ENCODE data around the gene AGGF1.
A peak's percentile ranks its signal among the peaks of the same experiment; 100 is the strongest.

Gene AGGF1

GRCh38 chr5:77031891-77032290, 1.7 kb downstream of the AGGF1 start:
- no peak overlapping the region for H3K9ac ChIP-seq (ENCODE audit: low read length)
- H3K27ac ChIP-seq (ENCODE audit: low read depth, low read length): no peak overlapping the region
- no peaks in the 10 kb centered on the region for H3K27me3 ChIP-seq (ENCODE audit: control insufficient read depth, insufficient read depth, low read length)
- H3K4me3 ChIP-seq (ENCODE audit: low read length): no peak overlapping the region
- H3K4me1 ChIP-seq (ENCODE audit: control insufficient read depth, insufficient read depth, low read length): peaks cover 3% of the 10 kb centered on the region
- peaks cover 5% of the 10 kb centered on the region for H3K36me3 ChIP-seq (ENCODE audit: control insufficient read depth, insufficient read depth, low read length)

GRCh38 chr5:77032635-77033034, 2.4 kb downstream of the AGGF1 start:
- no peak overlapping the region for H3K9ac ChIP-seq (ENCODE audit: low read length)
- H3K4me3 ChIP-seq (ENCODE audit: low read length): no peak overlapping the region
- no peak overlapping the region for H3K27ac ChIP-seq (ENCODE audit: low read depth, low read length)

GRCh38 chr5:77033338-77033737, 3.1 kb downstream of the AGGF1 start:
- no peak overlapping the region for H3K4me3 ChIP-seq (ENCODE audit: low read length)
- H3K27me3 ChIP-seq (ENCODE audit: control insufficient read depth, insufficient read depth, low read length): no peaks in the 10 kb centered on the region
- no peak overlapping the region for H3K9ac ChIP-seq (ENCODE audit: low read length)
- H3K27ac ChIP-seq (ENCODE audit: low read depth, low read length): no peak overlapping the region
- H3K4me1 ChIP-seq (ENCODE audit: control insufficient read depth, insufficient read depth, low read length): peaks cover 3% of the 10 kb centered on the region
- H3K36me3 ChIP-seq (ENCODE audit: control insufficient read depth, insufficient read depth, low read length): peaks cover 5% of the 10 kb centered on the region

More at GRCh38 chr5:77032635-77033034, 2.4 kb downstream of the AGGF1 start:
- Histone ChIP-seq H3K4me1 (ENCODE audit: control insufficient read depth, insufficient read depth, low read length) (peaks cover 3% of the 10 kb centered on the region), H3K36me3 (ENCODE audit: control insufficient read depth, insufficient read depth, low read length) (peaks cover 5% of the 10 kb centered on the region), H3K27me3 (ENCODE audit: control insufficient read depth, insufficient read depth, low read length) (no peaks in the 10 kb centered on the region)

- no peaks in the 10 kb centered on the region for H3K4me1 ChIP-seq (ENCODE audit: control insufficient read depth, insufficient read depth, low read length)
- no peak overlapping the region for H3K9ac ChIP-seq (ENCODE audit: low read length)
- H3K36me3 ChIP-seq (ENCODE audit: control insufficient read depth, insufficient read depth, low read length): peaks cover 9% of the 10 kb centered on the region
- H3K27me3 ChIP-seq (ENCODE audit: control insufficient read depth, insufficient read depth, low read length): no peaks in the 10 kb centered on the region
- H3K27ac ChIP-seq (ENCODE audit: low read depth, low read length): no peak overlapping the region
- no peak overlapping the region for H3K4me3 ChIP-seq (ENCODE audit: low read length)
Measured at GRCh38 chr5:77035950-77036349, 5.7 kb downstream of the AGGF1 start.

GRCh38 chr5:77046416-77047073, 16.3 kb downstream of the AGGF1 start:
- H3K36me3 ChIP-seq (ENCODE audit: control insufficient read depth, insufficient read depth, low read length): peaks cover 10% of the 10 kb centered on the region
- no peak overlapping the region for H3K4me3 ChIP-seq (ENCODE audit: low read length)
- H3K4me1 ChIP-seq (ENCODE audit: control insufficient read depth, insufficient read depth, low read length): no peaks in the 10 kb centered on the region
- H3K27ac ChIP-seq (ENCODE audit: low read depth, low read length): no peak overlapping the region
- H3K27me3 ChIP-seq (ENCODE audit: control insufficient read depth, insufficient read depth, low read length): no peaks in the 10 kb centered on the region
- H3K9ac ChIP-seq (ENCODE audit: low read length): no peak overlapping the region

GRCh38 chr5:77064040-77064439, 33.8 kb downstream of the AGGF1 start:
- Histone ChIP-seq H3K4me1 (ENCODE audit: control insufficient read depth, insufficient read depth, low read length) (no peaks in the 10 kb centered on the region), H3K4me3 (ENCODE audit: low read length) (no peak overlapping the region), H3K27me3 (ENCODE audit: control insufficient read depth, insufficient read depth, low read length) (no peaks in the 10 kb centered on the region), H3K27ac (ENCODE audit: low read depth, low read length) (no peak overlapping the region), H3K9ac (ENCODE audit: low read length) (no peak overlapping the region), H3K36me3 (ENCODE audit: control insufficient read depth, insufficient read depth, low read length) (peaks cover 10% of the 10 kb centered on the region)

GRCh38 chr5:77065256-77065655, 35.1 kb downstream of the AGGF1 start:
- Histone ChIP-seq H3K9ac (ENCODE audit: low read length) (no peak overlapping the region), H3K36me3 (ENCODE audit: control insufficient read depth, insufficient read depth, low read length) (peaks cover 6% of the 10 kb centered on the region), H3K4me3 (ENCODE audit: low read length) (no peak overlapping the region), H3K27me3 (ENCODE audit: control insufficient read depth, insufficient read depth, low read length) (no peaks in the 10 kb centered on the region), H3K4me1 (ENCODE audit: control insufficient read depth, insufficient read depth, low read length) (no peaks in the 10 kb centered on the region), H3K27ac (ENCODE audit: low read depth, low read length) (no peak overlapping the region)

GRCh38 chr5:77066184-77066583, 36.0 kb downstream of the AGGF1 start:
- H3K27ac ChIP-seq (ENCODE audit: low read depth, low read length): no peak overlapping the region
- H3K4me3 ChIP-seq (ENCODE audit: low read length): no peak overlapping the region
- peaks cover 6% of the 10 kb centered on the region for H3K36me3 ChIP-seq (ENCODE audit: control insufficient read depth, insufficient read depth, low read length)
- no peak overlapping the region for H3K9ac ChIP-seq (ENCODE audit: low read length)
- no peaks in the 10 kb centered on the region for H3K27me3 ChIP-seq (ENCODE audit: control insufficient read depth, insufficient read depth, low read length)
- H3K4me1 ChIP-seq (ENCODE audit: control insufficient read depth, insufficient read depth, low read length): no peaks in the 10 kb centered on the region

GRCh38 chr5:77066823-77067442, 36.7 kb downstream of the AGGF1 start:
- H3K27ac ChIP-seq (ENCODE audit: low read depth, low read length): no peak overlapping the region
- H3K4me3 ChIP-seq (ENCODE audit: low read length): no peak overlapping the region
- no peaks in the 10 kb centered on the region for H3K4me1 ChIP-seq (ENCODE audit: control insufficient read depth, insufficient read depth, low read length)
- no peaks in the 10 kb centered on the region for H3K27me3 ChIP-seq (ENCODE audit: control insufficient read depth, insufficient read depth, low read length)
- no peak overlapping the region for H3K9ac ChIP-seq (ENCODE audit: low read length)
- H3K36me3 ChIP-seq (ENCODE audit: control insufficient read depth, insufficient read depth, low read length): peaks cover 3% of the 10 kb centered on the region

- H3K4me3 ChIP-seq (ENCODE audit: low read length): no peak overlapping the region
- H3K4me1 ChIP-seq (ENCODE audit: control insufficient read depth, insufficient read depth, low read length): peaks cover 6% of the 10 kb centered on the region
- H3K27me3 ChIP-seq (ENCODE audit: control insufficient read depth, insufficient read depth, low read length): no peaks in the 10 kb centered on the region
- H3K27ac ChIP-seq (ENCODE audit: low read depth, low read length): no peak overlapping the region
- H3K9ac ChIP-seq (ENCODE audit: low read length): no peak overlapping the region
- no peaks in the 10 kb centered on the region for H3K36me3 ChIP-seq (ENCODE audit: control insufficient read depth, insufficient read depth, low read length)
Measured at GRCh38 chr5:77073667-77074066, 43.5 kb downstream of the AGGF1 start.

- Histone ChIP-seq H3K4me3 (ENCODE audit: low read length) (no peak overlapping the region), H3K36me3 (ENCODE audit: control insufficient read depth, insufficient read depth, low read length) (no peaks in the 10 kb centered on the region), H3K4me1 (ENCODE audit: control insufficient read depth, insufficient read depth, low read length) (peaks cover 6% of the 10 kb centered on the region), H3K27me3 (ENCODE audit: control insufficient read depth, insufficient read depth, low read length) (no peaks in the 10 kb centered on the region), H3K9ac (ENCODE audit: low read length) (no peak overlapping the region), H3K27ac (ENCODE audit: low read depth, low read length) (no peak overlapping the region)
Measured at GRCh38 chr5:77074745-77075144, 44.5 kb downstream of the AGGF1 start.

- no peaks in the 10 kb centered on the region for H3K27me3 ChIP-seq (ENCODE audit: control insufficient read depth, insufficient read depth, low read length)
- H3K27ac ChIP-seq (ENCODE audit: low read depth, low read length): peak overlapping the region; percentile 69
- peaks cover 6% of the 10 kb centered on the region for H3K4me1 ChIP-seq (ENCODE audit: control insufficient read depth, insufficient read depth, low read length)
- no peaks in the 10 kb centered on the region for H3K36me3 ChIP-seq (ENCODE audit: control insufficient read depth, insufficient read depth, low read length)
- no peak overlapping the region for H3K9ac ChIP-seq (ENCODE audit: low read length)
- peak overlapping the region; percentile 81 for H3K4me3 ChIP-seq (ENCODE audit: low read length)
Measured at GRCh38 chr5:77076961-77077828, 47.0 kb downstream of the AGGF1 start.
